NT2/D1 (cell line): Measurements from ENCODE around the gene FBXL4.

Experiments used
- YY1 ChIP-seq: IDR thresholded peaks from 2 replicates; pipeline ENCODE4 v1.6.1; 2011; ENCODE audit not compliant: insufficient read length, insufficient read depth
- ZNF274 ChIP-seq: IDR thresholded peaks from 2 replicates; pipeline ENCODE4 v1.6.1; 2011; ENCODE audit warnings: mild to moderate bottlenecking, low read depth, low read length

DNA sequence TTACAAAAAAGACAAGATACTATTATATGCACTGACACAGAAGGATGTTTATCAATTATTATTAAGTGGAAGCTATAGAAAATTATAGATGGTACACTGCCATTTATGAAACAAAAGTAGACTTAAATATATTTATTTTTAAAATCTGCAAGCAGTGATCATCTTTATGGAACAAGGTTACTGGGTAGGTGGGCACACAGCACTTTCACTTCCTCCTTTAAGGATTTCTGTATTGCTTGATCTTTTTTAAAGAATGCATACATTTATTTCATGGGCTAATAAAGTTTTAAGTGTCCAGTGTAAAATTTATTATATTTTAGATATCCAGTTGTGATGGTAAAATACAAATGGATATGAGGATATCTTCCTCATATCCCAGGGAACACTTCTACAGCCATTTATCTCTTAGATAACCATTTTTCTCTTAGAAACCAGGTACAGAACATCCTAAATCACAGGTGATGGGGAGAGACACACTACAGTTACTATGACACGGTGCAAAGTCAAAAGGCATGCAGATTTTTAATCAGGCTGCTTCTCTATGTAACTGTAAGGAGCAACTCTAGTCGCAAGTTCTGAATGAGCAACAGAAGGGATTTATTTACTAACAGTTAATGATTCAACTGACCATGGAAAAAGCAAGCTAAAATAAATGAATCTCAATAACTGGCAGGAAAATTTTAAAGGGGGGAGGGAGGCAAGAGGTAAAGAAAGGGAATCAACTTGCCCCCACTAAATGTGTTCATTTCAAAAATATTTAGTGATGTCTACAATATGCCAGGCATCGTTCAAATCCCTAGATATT lies 2.2 kb downstream of the FBXL4 start:
- TF ChIP-seq ZNF274 (no peak), YY1 (no peak)
